Left ventricle myocardium superior (tissue), 1 donor: ENCODE results near the gene YIPF1. TPM values are rescaled to one million over a fixed set of nuclear protein-coding genes. Genes with fewer than 3 reads are reported as not detected.

Experiments used
- ATAC-seq: fragments of 200-7000 bp; cut with Tn5 transposase; one replicate; pipeline ENCODE4 v1.9.1; 2020; ENCODE audit warnings: mild to moderate bottlenecking, moderate library complexity
- DNase-seq: peaks from one replicate; pipeline ENCODE4 v3.0.0-alpha.2; 2020
- intact Hi-C: fragments of 100-400 bp; cut with micrococcal nuclease; formaldehyde crosslinking; loops from one replicate; pipeline ENCODE4 v1.11.0; 2022
- long read RNA-seq: library from polyadenylated mRNA; unstranded; transcript quantifications from one replicate; pipeline ENCODE4 v2.0.0, GENCODE V29; 2021
- total RNA-seq: library from RNA; stranded (reverse); fragmentation: NEBNext Ultra II Directional; extraction: Animal tissue kit (Norgen Biotek cat#: 25700); gene quantifications from one replicate; pipeline ENCODE4 v1.2.1, GENCODE V29; 2021
- donor health status: DM: no; HTN: yes; CAD: no; lungs with severe emphysema.

The YIPF1 gene
- 12.5 TPM for total RNA-seq
- long read RNA-seq, transcript YIPF1-201 (11 exons, 1,858 nt), result minor isoform, 5 of 32 reads
- long read RNA-seq, transcript YIPF1-203 (11 exons, 1,602 nt), result major isoform, 6 of 32 reads
- long read RNA-seq, partial matches to known transcripts, result 2 of 32 reads
- long read RNA-seq, other reads (novel, unspliced or antisense), result 19 of 32 reads

DNA sequence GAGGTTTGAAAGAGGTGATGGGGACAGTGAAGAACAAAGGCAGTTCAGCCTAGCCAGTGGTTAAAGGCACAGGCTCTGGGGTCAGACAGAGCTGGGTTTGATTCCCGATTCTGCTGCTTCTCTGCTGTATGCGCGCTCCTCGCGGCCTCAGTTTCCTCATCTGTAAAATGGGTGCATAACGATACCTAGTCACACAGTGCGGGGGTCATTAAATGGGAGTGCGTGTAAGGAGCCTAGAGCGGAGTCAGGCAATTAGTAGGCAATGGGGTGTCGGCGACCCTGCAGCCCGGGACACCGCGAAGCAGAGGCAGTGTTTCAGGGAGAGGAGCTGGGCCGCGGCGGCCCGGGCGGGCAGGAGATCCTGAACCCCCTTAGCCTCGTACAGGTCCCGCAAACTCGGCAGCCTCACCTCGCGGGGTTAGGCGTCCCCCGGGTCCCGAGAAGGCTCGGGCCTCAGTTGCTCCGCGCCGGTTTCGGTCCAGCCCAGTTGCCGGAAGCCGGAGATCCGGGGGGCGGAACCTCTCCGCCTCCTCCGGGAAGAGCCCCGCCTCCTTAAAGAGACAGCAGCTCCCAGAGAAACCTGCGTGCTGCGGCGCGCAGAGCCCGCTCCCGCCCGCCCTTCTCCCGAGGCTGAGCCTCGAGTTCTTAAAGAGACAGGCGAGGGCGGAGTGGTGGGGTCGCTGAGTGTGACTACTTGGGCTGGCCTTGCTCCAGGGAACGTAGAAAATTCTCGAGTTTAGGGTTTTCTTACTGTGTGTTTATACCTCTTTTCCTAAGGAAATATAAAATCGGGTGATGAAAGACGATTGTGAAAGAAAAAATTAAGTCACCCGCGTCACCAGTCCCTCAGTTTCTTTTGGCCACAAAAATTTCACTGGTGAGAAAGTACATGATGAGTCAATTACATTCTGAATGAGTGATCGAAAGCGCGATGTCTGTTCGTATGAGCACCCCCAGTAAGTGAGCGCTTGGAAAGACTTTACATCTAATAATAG is at the start of gene YIPF1:
Gene YIPF1 (minus strand): TSS at position 494 of the 995 bp plus-strand sequence. CDS start 860 bp downstream, outside the sequence.
- ATAC-seq, result peak; percentile 100
- DNase-seq, result peak; percentile 94
- intact Hi-C loops, result no loop called here

DNA sequence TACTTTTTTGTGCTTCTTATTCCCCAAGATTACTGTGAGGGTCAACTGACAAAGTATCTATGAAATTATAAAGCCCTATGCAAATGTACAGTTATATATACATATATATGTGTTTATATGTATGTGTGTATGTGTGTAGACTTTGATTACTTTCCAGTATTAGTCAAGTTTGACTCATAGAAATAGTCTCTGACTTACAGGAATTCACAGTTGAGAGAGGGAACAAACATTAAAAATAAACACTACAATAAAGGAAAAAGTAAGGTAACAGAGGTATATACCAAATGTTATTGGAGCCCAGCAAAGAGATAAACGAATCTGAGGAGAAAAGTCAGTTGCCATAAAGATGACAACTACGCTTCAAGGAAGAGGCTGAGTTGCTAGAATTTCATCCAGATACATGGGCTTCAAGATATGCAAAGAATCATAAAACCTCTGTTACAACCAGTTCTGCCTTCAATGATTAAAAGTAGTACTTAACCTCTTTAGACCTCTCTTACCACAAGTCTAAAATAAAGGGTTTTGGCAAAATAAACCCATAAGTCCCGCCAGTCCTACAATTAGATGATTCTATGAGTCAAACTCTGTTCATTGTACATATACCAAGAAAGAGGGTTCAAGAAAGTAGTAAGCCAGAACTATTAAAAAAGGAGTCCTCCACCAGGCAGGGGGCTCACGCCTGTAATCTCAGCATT is 48.7 kb upstream of the YIPF1 start:
- intact Hi-C loops, result no loop called here
- ATAC-seq (no peak), DNase-seq (no peak)

DNA sequence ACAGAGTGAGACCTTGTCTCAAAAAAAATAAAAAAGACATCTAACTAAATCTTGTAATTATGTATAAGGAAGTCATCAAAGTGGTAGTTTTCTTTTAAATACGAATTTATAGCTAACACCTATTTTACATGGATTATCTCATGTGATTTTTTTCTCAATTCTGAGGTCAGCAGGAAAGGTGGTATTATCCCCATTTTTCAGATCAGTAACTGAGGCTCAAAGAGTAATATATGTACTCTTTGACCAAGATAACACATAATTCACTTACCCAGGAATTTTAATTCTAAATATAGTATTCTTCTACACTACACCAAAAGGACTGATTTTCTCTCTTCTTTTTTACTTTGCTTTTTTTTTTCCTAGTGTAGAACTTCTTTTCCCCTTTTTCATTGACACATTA is 46.8 kb upstream of the YIPF1 start:
- ATAC-seq, result no peak
- intact Hi-C loops, result no loop called here
- DNase-seq, result no peak

DNA sequence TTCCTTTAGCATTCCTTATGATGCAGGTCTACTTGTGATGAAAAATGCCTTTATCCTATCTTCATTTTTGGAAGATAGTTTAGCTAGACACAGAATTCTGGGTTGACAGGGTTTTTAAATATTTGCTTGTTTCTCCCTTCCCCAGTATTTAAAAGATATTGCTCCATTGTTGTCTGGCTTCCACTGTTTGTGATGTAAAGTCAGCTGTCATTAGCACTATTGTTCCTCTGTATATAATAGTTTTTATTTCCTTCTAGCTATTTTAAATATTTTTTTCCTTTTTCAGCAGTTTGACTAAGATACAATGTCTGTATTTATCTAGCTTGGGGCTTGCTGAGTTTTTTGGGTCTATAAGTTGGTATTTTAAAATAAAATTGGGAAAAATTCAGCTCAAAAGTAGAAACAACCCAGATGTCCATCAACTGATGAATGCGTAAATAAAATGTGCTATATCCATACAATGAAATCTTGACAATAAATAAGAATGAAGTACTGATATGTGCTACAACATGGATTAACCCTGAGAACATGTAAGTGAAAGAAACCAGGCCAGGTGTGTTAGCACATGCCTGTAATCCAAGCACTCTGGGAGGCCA is 44.7 kb upstream of the YIPF1 start:
- ATAC-seq (no peak), DNase-seq (no peak)
- intact Hi-C loops, result no loop called here

DNA sequence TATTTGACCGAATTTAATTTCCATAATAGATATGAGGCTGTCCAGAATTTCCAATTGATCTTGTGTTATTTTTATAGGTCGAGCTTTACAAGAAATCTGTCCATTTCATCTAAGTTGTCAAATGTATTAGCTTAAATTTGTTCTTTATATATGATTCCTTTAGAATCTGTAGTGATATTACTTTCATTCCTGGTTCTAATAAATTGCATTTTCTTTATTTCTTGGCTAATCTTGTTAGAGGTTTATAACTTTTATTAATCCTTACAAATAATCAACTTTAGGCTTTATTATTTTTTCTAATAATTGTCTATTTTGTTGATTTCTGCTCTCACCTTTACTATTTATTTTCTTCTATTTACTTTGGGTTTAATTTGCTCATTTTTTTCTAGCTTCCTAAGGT is 41.9 kb upstream of the YIPF1 start:
- ATAC-seq (no peak), DNase-seq (no peak)
- intact Hi-C loops, result no loop called here

DNA sequence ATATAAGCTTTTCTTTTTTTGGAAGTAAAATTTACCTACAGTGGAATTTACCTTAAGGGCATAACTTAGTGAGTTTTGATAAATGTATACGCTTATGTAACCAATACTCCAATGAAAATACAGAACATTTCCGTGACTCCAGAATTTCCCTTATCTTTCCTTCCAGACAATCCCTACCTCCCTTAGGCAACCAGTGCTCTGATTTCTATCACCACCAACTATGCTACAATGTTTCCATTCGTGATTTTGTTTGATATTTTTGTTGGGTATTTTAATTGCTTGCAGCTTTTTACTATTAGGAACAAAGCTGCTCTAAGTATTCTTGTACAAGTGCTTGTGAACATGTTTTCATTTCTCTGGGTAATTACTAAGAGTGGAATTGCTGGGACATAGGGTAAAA is 41.3 kb upstream of the YIPF1 start:
- ATAC-seq (no peak), DNase-seq (no peak)
- intact Hi-C loops, result no loop called here

DNA sequence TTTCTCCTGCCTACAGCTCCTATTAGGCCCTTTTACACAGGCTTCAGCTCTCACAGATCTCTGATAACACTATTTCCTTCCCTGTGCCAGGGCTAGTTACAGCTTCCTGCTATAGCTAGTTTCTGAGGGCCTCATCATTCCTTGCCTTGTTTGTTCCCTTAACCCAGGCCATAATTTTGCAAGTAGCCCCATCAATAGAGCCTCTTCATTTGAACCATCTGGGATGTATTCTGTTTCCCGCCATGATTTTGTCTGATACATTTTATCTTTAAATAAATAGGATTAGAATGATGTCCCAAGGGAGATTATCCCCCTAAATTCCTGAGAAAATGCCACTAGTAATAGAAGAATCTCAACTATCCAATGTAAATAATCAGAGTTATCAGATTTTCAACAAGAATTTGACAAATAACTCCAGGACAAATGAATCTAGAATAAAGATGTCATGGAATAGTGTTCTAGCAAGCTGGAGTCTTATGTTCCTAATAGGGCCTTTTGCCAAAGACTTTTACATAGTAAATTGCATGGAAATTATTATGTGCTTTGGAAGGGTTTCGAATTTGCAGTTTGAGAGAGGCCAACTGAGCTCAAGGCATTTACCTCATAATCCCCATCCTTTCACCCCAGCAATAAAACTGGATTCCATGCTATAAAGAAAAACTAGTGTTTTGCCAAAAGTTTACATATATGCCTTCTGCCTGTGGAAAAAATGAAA is 39.8 kb upstream of the YIPF1 start:
- DNase-seq, result no peak
- intact Hi-C loops, result no loop called here
- no peak for ATAC-seq

DNA sequence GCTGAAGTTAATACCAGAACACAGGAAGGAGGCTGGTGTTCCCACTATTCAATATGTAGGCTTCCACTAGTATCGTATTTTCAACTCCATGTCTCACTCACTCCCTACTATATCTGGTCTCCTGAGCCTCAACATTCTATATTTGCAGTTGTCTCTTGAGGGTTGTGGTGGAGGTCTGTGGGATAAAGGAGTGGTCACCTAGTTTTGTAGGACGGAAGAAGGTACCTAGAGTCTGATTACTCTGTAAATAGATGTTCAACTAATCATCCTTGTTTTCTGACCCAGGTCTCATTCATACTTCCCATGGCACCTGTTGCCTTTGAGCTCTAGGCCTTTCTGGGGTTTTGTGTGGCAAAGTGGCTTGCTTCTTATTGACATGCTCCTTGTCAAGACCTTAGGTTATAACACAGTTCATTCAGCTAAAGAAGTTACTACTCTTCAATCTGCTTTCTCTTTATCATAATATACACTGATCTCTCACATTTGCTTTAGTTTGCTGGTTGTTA is 37.8 kb upstream of the YIPF1 start:
- ATAC-seq, result no peak
- intact Hi-C loops, result no loop called here

DNA sequence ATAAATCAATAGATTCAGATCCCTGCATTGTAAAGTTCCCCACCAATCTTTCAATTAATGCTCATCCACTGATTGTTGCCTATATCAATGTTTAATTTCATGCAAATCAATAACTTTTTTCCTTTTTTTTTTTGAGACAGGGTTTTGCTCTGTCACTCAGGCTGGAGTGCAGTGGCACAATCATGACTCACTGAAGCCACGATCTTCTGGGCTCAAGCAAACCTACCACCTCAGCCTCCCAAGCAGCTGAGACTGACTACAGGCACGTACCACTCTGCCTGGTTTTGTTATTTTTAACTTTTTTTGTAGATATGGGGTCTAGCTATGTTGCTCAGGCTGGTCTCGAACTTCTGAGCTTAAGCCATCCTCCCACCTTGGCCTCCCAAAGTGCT is 30.1 kb upstream of the YIPF1 start:
- no peak for ATAC-seq
- intact Hi-C loops, result no loop called here
- no peak for DNase-seq

More for the DNA sequence above, 37.8 kb upstream of the YIPF1 start:
- DNase-seq, result no peak

DNA sequence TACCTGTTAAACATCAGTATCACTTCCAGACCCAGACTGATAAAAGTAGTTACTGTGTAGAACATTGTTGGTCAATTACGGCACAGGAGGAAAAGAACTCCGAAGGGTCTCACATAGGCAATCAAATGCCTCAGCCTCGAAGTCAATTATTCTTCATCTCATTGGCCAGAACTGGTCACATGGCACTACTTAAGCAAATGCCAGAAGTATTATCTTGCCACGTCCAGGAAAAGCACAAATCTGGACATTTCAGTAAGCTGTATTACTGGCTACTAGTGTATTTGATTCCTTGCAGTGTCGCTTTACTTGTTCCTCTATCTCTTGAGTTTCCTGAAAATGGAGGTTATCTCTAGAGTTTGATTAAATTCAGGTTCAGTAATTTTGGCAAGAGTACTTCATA is 28.7 kb upstream of the YIPF1 start:
- ATAC-seq (no peak), DNase-seq (no peak)
- intact Hi-C loops, result no loop called here

DNA sequence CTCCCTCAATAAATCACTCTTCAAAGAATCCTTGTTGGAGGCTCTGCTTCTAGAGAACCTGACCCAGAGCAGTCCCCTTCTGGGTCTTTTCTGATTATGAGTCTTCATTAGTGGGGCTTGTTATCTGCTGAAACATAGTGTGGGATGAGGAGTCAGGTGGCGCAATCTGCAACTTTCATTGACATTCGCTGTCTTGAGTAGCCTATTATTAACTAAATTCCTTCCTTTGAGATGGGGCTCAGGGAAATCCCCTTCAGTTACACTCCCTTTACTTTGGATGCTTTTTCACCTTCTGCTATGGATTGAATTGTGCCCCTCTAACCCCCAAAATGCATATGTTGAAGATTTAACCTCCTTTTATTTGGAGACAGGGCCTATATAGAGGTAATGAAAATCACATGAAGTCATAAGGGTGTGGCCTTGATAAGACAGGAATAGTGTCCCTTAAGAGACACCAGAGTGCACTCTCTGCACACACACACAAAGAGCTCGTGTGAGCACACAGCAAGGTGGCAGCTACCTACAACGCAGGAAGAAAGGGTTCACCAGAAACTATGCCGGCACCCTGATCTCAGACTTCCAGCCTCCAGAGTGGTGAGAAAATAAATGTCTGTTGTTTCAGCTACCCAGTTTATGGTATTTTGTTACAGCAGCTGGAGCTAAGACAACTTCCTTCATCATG is 23.9 kb upstream of the YIPF1 start:
- DNase-seq, result no peak
- intact Hi-C loops, result no loop called here
- ATAC-seq, result no peak

DNA sequence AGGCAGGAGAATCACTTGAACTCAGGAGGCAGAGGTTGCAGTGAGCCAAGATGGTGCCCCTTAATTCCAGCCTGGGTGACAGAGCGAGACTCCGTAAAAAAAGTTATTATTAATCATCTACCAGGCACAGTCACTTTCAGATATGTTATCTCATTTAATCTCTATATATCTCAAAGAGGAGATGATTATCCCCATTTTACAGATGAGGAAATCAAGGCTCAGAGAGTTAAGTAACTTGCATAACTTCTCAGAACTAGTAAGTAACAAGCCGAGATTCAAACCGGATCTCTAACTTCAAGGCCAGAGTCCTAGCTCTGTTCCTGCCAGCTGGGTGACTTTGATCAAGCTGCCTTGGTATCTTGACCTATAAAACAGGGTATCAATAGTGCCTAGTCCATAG is 21.8 kb upstream of the YIPF1 start:
- DNase-seq (no peak), ATAC-seq (no peak)
- intact Hi-C loops, result no loop called here

DNA sequence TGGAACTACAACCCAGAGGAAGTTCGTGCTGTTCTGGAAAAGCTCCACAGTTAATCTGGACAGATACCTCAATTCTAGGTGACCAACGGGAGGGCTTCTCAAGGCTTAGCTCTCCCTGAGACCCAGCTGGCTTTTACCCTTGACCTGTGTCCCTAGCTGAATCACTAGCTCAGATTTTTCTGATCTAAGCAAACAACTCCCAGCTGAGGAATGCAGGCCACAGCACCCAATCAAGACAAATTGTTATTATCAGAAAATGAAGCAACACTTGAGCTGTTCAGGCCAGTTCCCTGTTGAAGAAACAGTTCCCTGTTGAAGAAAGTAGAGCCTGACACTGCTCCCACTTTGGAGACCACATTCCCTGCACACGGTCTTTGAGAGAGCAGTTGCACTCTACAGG is 20.3 kb upstream of the YIPF1 start:
- DNase-seq (no peak), ATAC-seq (no peak)
- intact Hi-C loops, result no loop called here

DNA sequence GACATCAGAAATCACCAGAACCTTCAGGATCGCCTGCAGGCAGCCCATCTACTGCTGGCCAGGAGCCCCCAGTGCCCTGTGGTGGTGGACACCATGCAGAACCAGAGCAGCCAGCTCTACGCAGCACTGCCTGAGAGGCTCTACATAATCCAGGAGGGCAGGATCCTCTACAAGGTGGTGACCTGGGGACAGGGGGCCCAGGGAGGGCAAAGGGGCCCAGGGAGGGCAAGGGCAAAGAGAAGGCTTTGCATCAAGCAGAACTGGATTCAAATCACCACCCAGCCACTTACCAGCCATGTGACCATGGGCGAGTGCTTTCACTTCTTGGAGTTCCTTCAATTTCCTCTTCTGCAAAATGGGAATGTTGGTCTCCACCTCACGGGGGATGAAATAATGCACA is 16.5 kb upstream of the YIPF1 start:
- ATAC-seq (no peak), DNase-seq (no peak)
- intact Hi-C loops, result no loop called here

DNA sequence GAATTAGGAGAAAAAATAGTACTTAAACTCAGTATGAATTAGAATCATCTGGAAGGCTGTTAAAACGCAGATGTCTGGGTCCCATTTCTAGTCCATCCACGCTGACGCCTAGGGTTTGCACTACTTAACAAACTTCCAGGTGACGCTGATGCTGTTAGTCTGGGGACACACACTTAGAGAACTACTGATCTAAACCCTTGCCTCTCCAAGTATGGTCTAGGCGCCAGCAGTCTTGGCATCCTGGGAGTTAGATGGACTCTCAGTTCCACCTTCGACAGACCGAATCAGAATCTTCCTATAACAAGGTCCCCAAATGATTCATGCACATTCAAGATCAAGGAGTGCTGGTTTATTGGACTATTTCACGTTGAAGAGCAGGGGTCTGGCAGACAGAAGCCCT is 15.9 kb upstream of the YIPF1 start:
- intact Hi-C loops, result no loop called here
- no peak for DNase-seq
- no peak for ATAC-seq

DNA sequence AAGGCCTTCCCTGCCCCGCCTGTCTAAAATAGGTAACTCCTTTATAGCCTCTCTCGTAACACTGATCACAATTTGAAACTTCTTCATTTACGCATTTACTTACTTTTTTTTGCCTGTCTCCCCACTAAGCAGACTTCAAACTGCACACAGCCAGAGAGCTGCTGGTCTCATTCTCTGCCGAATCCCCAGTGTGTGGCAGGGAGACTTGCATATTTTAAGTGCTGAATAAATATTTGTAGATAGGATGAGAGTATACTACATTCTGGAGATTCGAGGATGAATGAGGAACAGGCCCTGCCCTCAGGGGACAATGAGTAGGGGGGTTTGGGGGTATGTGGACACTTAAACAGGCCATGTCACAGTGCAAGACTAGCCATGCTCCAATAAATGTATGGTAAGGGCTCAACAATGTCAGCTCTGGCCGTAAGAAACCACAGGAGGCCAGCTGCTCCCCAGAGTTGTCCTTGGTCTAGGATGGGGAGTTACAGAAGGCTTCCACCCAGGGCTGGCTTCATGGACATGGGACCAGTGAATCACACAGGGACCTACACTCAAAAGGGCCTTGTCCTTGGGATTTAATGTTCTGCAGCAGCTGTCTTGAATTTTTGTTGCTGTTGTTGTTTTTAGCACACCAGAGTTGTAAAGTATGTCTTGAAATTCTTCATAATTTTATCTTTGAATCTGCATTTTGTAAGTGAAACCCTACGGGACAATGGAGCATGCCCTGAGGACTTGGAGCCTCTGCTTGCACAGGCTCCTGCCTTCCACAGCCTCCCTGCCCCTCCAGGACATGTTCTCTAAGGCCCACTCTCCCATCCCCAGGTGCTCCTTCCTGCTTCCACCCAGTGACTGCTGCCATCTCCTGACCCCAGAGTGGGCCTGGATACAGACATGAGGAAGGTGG is 12.9 kb upstream of the YIPF1 start:
- ATAC-seq (no peak), DNase-seq (no peak)
- intact Hi-C loops, result no loop called here

DNA sequence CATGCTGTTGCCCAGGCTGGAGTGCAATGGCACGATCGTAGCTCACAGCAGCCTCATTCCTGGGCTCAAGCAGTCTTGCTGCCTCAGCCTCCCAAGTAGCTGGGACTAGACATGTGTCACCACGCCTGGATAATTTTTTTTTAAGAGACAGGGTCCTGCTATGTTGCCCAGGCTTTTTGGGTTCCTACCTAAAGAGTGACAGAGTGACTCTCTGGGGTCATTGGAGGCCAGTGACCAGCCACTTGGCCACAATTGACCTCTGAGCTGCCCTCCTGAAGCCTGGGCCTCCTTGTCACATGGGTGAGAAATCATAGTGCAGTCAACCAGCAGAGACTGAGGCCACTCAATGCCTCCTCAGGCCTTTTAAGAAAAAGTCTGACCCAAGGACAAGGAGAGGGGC is 10.1 kb upstream of the YIPF1 start:
- intact Hi-C loops, result no loop called here
- DNase-seq (no peak), ATAC-seq (no peak)
